22Rv1 (cell line): ENCODE measurements around the gene EHD4.

Experiments used
- CTCF ChIP-seq: fragments of 450-650 bp; IDR thresholded peaks from 2 replicates; pipeline ENCODE4 v1.5.1; 2017; ENCODE audit warnings: mild to moderate bottlenecking
- ZFX ChIP-seq: fragments of 450-650 bp; IDR thresholded peaks from 2 replicates; pipeline ENCODE4 v1.6.1; 2017; ENCODE audit warnings: antibody characterized with exemption, borderline replicate concordance

GRCh38 chr15:41913256-41913655 is 59.1 kb downstream of the EHD4 start:
- TF ChIP-seq CTCF: no peak
- no peak for TF ChIP-seq ZFX
